GM12865 (cell line): ENCODE results near the gene CENPS.
A peak's percentile ranks its signal among the peaks of the same experiment; 100 is the strongest.

Source experiments
- DNase-seq: peaks from one replicate; pipeline ENCODE4 v3.0.0; 2010; ENCODE audit warnings: low read depth
- H3K4me3 ChIP-seq: 2 replicates; pipeline ENCODE4 v1.5.1; 2011; ENCODE audit warnings: mild to moderate bottlenecking, low read depth, low read length, control low read depth
- TF ChIP-seq, protein P1 (sequence below): IDR thresholded peaks from 2 replicates; pipeline ENCODE4 v1.5.1; 2011; ENCODE audit warnings: low read length, control low read depth, low read depth, inconsistent platforms; ENCODE audit not compliant: insufficient read depth; ENCODE audit errors: missing control alignments

Gene CENPS

GRCh38 chr1:10475510-10475909, 45.3 kb downstream of the CENPS start:
- DNase-seq: no peak
- H3K4me3 ChIP-seq: peak overlapping the region; percentile 83
- TF ChIP-seq, protein P1, sequence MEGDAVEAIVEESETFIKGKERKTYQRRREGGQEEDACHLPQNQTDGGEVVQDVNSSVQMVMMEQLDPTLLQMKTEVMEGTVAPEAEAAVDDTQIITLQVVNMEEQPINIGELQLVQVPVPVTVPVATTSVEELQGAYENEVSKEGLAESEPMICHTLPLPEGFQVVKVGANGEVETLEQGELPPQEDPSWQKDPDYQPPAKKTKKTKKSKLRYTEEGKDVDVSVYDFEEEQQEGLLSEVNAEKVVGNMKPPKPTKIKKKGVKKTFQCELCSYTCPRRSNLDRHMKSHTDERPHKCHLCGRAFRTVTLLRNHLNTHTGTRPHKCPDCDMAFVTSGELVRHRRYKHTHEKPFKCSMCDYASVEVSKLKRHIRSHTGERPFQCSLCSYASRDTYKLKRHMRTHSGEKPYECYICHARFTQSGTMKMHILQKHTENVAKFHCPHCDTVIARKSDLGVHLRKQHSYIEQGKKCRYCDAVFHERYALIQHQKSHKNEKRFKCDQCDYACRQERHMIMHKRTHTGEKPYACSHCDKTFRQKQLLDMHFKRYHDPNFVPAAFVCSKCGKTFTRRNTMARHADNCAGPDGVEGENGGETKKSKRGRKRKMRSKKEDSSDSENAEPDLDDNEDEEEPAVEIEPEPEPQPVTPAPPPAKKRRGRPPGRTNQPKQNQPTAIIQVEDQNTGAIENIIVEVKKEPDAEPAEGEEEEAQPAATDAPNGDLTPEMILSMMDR: no peak

DNA sequence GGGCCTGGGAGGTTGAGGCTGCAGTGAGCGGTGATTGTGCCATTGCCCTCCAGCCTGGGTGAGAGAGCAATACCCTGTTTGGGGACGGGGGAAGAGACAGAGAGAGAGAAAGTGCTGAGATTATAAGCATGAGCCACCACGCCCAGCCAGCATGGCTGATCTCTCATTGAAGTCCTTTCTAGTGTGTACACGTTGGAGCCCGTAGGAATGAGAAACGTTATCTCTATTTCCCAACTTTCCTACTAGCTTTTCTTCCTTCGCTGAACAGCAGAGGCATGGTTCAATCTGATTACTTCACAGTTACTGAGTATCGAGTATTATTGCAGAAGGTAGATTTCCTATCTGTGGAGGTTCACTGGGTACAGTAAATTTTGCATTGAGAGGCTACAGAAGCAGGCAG, 49.1 kb downstream of the CENPS start:
- TF ChIP-seq, protein P1: no peak
- DNase-seq: no peak
- no peak overlapping the region for H3K4me3 ChIP-seq

DNA sequence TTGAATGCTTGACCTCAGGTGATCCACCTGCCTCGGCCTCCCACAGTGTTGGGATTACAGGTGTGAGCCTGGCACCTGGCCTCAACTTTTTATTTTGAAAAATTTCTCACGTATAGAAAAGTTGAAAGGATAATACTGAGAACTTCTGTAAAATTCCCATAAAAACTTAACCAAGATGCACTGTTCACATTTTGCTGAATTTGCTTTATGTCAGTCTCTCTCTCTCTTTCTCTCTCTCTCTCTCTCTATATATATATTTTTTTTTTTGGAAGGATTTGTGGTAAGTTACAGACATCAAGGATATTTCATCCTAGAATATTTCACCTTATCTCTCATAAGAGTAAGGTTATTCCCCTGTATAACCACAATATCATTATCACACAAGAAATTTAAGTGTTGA, 50.4 kb downstream of the CENPS start:
- no peak overlapping the region for H3K4me3 ChIP-seq
- DNase-seq: no peak
- TF ChIP-seq, protein P1: no peak

- no peak overlapping the region for H3K4me3 ChIP-seq
- no peak for DNase-seq
- TF ChIP-seq, protein P1: no peak
Measured at GRCh38 chr1:10484521-10484920, 54.3 kb downstream of the CENPS start.

DNA sequence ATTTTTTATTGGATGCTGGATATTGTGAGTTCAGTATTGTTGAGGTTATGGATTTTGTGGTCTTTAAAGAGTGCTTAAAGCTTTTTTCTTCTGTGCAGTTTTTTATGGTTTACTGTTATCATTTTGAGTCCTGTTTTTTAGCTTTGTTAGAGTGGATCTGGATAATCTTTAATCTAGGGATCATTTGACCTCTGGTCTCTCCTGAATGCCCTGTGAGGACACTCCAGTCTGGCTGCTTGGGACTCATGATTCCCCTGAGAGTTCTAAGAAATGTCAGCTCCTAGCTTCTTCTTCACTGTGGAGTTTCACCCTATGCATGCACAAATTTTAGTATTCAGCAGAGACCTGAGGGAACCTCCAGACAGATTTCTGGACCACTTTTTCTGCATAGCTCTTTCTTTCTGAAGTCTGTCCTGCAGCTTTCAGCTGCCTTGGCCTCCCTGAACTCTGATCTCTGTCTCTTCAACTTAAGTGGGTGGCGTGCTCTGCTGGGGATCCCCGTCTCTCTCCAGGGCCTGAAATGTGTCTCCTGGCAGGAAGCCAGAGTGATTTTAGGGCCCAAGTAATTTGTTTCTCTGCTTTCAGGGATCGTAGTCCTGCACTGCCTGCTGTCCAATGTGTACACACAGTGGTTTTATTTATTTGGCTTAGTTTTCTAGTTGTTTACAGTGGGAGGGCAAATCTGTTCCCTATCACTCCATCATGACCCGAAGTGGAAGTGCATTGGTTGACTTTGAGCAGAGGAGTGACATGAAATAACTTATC, 59.2 kb downstream of the CENPS start:
- no peak overlapping the region for H3K4me3 ChIP-seq
- peak; percentile 42 for DNase-seq
- TF ChIP-seq, protein P1: no peak

DNA sequence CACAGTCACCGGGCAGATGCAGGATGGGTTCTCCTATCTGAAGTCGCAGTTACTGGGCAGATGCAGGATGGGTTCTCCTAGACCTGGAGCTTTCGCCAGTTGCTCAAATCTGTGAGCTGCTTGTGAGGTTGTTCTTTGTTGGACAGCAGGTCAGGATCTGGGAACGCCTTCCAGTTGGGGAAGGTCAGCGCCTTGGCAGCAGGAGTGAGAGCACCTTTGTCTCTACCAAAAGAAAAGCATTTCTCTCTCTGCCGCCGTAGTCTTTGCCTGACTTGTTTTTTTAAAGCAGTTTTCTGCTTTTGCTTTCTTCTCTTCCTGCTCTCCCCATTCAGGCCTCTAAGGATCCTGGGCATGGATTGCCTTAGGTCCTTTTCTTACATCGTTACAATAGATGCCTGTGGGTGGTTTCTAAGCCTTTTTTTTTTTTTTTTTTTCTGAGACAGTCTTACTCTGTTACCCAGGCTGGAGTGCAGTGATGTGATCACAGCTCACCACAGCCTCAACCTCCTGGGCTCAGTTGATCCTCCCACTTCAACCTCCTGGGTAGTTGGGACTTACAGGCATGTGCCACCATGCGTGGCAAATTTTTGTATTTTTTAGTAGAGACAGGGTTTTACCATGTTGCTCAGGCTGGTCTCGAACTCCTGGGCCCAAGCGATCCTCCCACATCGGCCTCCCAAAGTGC, 60.2 kb downstream of the CENPS start:
- H3K4me3 ChIP-seq: no peak overlapping the region
- TF ChIP-seq, protein P1: no peak
- DNase-seq: no peak
